ENCODE data around the gene NCKAP5. TPM values are rescaled to one million over a fixed set of nuclear protein-coding genes. Genes with fewer than 3 reads are reported as not detected.

Gene NCKAP5
- total RNA-seq, 1 donor from 2014 or later = 7.7 TPM

DNA sequence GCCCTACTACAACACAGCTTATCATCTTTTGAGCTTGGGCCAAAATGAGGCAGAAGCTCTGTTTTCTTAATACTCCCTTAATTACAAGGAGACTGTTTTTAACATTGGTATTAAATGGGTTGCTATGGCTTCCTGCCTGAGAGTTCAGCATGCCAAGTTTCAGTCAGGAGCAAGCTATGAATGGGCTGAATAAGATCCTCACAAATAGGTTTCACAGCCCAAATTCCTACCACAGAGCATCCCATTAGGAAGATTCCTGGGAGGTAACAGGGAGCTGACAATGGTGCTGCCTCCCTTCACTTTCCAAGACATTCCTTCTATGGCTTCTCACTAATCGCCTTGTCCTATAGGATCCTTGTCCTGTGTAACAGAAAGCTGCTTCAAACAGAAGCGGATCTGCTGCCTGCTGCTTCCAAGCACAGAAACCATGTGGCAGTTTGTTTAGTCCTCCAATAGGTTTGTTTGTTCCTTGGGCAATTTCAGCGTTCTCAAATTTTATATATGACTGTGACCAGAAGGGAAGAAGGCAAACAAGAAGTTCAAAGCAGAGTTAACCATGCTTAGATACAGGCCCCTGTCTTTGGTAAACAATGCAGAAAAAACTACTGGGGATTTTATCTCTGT, 70.9 kb downstream of the NCKAP5 start:
- no peak for DNase-seq (ENCODE audit: extremely low spot score, unreplicated experiment)
- TF ChIP-seq, protein P1, sequence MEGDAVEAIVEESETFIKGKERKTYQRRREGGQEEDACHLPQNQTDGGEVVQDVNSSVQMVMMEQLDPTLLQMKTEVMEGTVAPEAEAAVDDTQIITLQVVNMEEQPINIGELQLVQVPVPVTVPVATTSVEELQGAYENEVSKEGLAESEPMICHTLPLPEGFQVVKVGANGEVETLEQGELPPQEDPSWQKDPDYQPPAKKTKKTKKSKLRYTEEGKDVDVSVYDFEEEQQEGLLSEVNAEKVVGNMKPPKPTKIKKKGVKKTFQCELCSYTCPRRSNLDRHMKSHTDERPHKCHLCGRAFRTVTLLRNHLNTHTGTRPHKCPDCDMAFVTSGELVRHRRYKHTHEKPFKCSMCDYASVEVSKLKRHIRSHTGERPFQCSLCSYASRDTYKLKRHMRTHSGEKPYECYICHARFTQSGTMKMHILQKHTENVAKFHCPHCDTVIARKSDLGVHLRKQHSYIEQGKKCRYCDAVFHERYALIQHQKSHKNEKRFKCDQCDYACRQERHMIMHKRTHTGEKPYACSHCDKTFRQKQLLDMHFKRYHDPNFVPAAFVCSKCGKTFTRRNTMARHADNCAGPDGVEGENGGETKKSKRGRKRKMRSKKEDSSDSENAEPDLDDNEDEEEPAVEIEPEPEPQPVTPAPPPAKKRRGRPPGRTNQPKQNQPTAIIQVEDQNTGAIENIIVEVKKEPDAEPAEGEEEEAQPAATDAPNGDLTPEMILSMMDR (conservative IDR thresholded peaks at IDR 0.05) = no peak
- Mint-ChIP-seq H3K27me3 (no peaks in the 10 kb centered on the region), H3K4me3 (no peak overlapping the region), H3K27ac (no peak overlapping the region), H3K36me3 (no peaks in the 10 kb centered on the region), H3K4me1 (ENCODE audit: unreplicated experiment) (no peaks in the 10 kb centered on the region), H3K9me3 (peaks cover 4% of the 10 kb centered on the region)

DNA sequence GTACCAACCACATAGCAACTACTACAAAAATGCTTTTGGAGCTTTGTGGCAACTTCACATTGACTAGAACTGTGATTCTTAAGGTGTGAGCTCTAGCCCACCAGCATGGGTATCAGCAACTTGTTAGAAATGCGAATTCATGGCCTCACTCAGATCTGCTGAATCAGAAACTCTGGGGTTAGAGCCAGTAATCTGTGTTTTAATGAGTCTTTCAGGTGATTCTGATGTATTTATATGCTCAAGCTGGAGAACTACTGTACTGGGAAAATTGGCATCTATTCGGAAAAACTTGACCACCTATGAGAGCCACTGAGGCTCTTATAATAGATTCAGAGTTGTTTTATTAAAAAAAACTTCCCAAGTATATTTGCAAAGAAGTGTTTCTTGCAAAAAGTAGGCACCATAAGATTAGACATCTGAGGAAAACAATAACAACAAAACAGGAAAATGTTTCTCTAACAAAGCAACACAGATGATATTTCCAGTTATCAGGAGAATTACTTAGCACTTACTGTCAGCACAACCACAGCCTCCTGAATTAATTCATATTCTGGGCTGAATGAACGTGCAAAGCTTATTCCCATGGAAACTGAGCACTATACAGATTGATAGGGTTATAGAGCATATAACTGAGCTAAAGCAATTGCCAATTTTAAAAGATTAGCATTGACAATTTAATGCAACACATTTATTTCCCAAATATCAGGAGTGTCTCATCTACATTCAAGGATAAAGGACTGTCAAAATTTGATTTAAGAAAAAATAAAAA, 71.6 kb downstream of the NCKAP5 start:
- Mint-ChIP-seq H3K36me3 (no peaks in the 10 kb centered on the region), H3K4me3 (no peak overlapping the region), H3K4me1 (ENCODE audit: unreplicated experiment) (no peaks in the 10 kb centered on the region), H3K27ac (no peak overlapping the region), H3K27me3 (no peaks in the 10 kb centered on the region), H3K9me3 (no peaks in the 10 kb centered on the region)
- DNase-seq (ENCODE audit: extremely low spot score, unreplicated experiment) = no peak
- TF ChIP-seq, protein P1 (conservative IDR thresholded peaks at IDR 0.05) = no peak

DNA sequence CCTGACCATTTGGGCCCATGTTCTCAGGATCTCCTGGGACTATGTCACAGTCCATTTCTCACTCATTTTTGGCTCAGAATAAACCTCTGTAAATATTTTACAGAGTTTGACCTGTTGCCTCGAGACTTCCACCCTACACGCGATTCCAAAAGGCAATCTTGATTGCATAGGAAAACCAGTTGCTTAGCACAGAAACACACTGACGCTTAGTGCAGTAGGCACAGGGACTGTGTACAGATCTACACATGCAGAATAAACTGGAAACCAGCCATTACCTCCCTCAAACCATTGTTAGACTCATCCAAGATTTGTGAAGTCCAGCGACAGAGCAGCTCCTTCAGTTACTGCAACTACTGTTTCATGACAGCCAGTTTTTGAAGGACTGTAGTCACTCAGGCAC, 73.0 kb downstream of the NCKAP5 start:
- no peaks in the 10 kb centered on the region for H3K36me3 Mint-ChIP-seq
- TF ChIP-seq, protein P1 (conservative IDR thresholded peaks at IDR 0.05) = no peak
- H3K4me3 Mint-ChIP-seq = no peak overlapping the region
- no peaks in the 10 kb centered on the region for H3K4me1 Mint-ChIP-seq (ENCODE audit: unreplicated experiment)
- peak overlapping the region; percentile 45 for H3K27ac Mint-ChIP-seq
- no peaks in the 10 kb centered on the region for H3K9me3 Mint-ChIP-seq
- peaks cover 4% of the 10 kb centered on the region for H3K27me3 Mint-ChIP-seq
- DNase-seq (ENCODE audit: extremely low spot score, unreplicated experiment) = no peak

GRCh38 chr2:133492719-133493380, 75.4 kb downstream of the NCKAP5 start:
- Mint-ChIP-seq H3K9me3 (no peaks in the 10 kb centered on the region), H3K4me1 (ENCODE audit: unreplicated experiment) (no peaks in the 10 kb centered on the region), H3K27ac (peak overlapping the region; percentile 6), H3K27me3 (peaks cover 9% of the 10 kb centered on the region), H3K4me3 (no peak overlapping the region), H3K36me3 (no peaks in the 10 kb centered on the region)
- DNase-seq (ENCODE audit: extremely low spot score, unreplicated experiment) = no peak
- TF ChIP-seq, protein P1 (conservative IDR thresholded peaks at IDR 0.05) = no peak

DNA sequence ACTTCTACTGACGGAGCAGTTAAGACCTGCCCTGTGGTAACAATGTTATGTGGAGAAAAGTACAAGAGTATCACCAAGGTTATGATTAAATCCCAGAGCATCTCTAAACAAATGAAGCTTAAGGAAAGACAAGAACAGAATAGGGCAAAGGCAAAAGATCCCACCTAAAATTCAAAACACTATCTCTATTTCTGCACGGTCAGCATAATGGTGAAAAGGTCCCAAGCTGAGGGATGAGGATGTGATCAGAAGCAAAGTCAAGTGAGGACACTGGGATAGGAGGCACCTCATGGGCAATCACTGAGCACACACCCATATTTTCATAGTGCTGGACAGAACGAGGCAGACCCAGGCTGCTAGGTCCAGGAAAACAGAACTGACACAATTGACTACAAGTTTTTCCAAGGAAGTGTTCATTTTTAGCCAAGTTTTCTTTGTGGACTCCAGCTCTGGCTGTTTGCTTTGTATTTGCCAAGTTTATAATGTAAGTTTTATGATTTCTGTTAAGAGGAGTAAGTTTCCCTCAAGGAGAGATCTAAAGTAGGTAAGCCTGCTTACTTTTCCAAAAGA, 77.8 kb downstream of the NCKAP5 start:
- TF ChIP-seq, protein P1 (conservative IDR thresholded peaks at IDR 0.05) = no peak
- no peaks in the 10 kb centered on the region for H3K36me3 Mint-ChIP-seq

More for the DNA sequence above, 77.8 kb downstream of the NCKAP5 start:
- no peak for DNase-seq (ENCODE audit: extremely low spot score, unreplicated experiment)
- Mint-ChIP-seq H3K27me3 (peaks cover 15% of the 10 kb centered on the region), H3K9me3 (no peaks in the 10 kb centered on the region), H3K27ac (no peak overlapping the region), H3K4me3 (no peak overlapping the region), H3K4me1 (ENCODE audit: unreplicated experiment) (peaks cover 3% of the 10 kb centered on the region)
